AG20443 (cell line): ENCODE measurements around the gene SLX1B.
A peak's percentile ranks its signal among the peaks of the same experiment; 100 is the strongest.
"Not testable (repeated sequence)": the region's sequence is repeated elsewhere in the genome, so short reads cannot be mapped to it uniquely, and the experiment has no call there.

Experiments used
- DNase-seq: peaks from one replicate; pipeline ENCODE4 v3.0.0; 2012; ENCODE audit warnings: low spot score, mixed read lengths

SLX1B gene

DNA sequence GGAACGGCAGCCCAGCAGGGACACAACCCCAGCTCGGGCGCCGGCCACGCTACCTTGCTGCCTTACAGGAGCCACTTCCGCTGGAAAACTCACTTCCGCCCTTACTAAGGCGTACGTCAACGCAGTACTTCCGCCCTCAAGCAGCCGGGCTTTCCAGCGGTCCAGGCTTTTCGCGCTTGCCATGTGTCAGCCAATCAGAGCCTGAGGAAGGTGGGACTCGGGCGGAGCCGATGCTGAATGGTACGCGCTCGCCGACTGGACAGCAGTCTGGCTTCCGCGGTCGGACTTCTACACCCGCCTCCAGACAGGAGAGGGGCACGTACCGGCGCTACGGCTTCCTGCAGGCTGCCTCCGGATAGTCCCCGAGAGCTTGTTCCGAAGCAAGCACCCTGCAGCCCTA is at the start of gene SLX1B, which contains the start of gene BOLA2:
SLX1B (plus strand) TSS at position 265 of the 400 bp plus-strand sequence.
BOLA2 (minus strand) TSS at position 83 of the 400 bp plus-strand sequence. CDS start 98 bp downstream, outside the sequence.
- DNase-seq: not testable (repeated sequence)

DNA sequence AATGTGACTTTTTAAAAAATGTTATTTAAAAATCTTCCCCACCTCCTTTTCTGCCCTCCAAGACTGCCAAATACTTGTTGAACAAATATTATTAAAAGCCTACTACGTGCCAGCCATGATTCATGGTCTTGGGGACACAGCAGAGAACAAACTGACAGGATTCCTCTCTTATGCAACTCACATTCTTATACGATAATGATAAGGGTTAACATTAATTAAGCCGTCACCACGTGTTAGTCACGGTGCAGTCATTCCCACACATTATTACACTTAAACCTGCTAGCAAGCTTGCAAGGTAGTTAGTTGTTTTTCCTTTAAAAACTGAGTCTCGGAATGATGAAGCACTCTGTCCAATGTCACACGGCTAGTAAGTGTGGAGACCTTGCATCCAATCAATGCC is 49.1 kb upstream of the SLX1B start:
- peak; percentile 1 for DNase-seq

DNA sequence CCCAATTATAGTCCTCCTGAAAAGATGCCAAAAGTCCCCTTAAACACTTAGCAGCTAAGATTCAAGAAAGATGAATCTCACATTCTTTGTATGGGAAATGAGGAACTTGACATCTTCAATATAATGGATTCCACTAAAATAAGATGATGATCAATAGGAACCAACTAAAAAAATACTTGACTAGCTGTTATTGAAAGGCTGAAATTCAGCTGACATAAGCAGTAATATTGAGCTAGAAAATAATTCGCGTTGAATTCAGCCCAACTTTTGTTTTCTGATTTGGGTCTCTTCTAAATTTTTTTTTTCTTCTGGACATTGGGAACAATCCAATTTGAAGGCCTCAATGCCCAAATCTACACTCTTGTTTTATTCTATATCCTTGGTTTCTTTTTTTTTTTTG is 30.7 kb upstream of the SLX1B start:
- not testable (repeated sequence) for DNase-seq

DNA sequence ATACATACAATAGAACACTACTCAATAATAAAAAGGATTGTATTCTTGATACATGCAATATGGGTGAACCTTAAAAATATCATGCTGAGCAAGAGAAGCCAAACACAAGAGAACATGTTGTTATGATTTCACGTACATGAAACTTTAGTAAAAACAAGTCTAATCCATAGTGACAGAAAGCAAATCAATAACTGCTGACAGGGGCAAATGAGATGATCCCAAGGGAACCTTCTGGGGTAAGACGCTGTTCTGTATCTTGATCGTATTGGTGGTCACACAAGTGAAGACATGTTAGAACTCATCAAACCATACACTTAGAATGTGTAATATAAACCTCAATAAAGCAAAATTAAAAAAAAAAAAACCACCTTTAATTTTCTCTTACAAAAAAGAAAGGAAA is 28.9 kb upstream of the SLX1B start:
- not testable (repeated sequence) for DNase-seq

DNA sequence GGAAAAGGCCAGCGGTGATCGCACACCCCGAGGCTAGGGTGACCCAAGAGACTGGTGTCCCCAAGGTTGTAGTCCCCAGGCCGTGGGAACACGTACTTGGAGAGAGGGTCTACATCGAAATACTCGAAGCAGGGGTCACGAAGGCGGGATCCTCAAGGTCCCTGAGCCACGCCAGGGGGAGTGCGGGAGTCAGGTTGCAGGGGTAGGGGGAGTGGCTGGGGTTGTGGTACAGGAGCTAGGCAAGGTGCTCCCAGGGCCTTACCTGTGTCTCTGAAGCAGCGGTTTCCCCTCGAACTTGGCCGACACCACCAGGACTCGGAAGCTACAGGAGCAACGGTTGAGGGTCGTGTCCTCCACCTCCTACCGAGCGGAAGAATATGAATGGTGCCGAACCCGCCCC is 579 bp upstream of the SLX1B start:
- DNase-seq: not testable (repeated sequence)

DNA sequence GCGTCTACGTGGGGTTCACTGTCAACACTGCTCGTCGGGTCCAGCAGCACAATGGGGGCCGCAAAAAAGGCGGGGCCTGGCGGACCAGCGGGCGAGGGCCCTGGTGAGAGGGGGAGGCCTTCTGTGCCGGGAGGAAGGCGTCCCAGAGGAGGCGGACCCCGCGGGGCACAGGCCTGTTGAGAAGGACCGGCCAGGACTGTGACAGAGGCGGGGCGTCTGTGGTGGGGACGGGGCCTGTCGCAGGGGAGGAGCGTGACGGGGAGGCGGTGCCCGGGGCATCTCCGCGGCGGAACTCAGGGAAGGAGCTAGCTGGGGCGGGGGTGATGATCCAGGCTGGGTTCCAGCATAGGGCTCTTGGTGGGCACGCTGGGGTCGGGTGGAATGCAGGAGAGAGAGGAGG is 495 bp downstream of the SLX1B start:
- DNase-seq: not testable (repeated sequence)

DNA sequence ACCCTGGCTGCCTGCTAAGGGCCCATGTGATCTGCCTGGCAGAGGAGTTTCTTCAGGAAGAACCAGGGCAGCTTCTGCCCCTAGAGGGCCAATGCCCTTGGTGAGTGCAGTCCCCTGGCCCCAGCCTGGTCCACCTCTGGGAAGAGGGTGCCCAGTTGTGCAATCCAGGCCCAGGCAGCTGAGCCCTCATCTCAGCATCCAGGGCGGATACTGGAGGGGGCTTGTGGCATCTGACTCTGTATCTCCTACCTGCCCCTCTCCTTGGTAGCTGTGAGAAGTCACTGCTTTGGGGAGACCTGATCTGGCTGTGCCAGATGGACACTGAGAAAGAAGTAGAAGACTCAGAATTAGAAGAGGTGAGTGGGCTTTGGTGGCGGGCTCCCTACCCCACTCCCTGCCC is 3.3 kb downstream of the SLX1B start:
- not testable (repeated sequence) for DNase-seq

DNA sequence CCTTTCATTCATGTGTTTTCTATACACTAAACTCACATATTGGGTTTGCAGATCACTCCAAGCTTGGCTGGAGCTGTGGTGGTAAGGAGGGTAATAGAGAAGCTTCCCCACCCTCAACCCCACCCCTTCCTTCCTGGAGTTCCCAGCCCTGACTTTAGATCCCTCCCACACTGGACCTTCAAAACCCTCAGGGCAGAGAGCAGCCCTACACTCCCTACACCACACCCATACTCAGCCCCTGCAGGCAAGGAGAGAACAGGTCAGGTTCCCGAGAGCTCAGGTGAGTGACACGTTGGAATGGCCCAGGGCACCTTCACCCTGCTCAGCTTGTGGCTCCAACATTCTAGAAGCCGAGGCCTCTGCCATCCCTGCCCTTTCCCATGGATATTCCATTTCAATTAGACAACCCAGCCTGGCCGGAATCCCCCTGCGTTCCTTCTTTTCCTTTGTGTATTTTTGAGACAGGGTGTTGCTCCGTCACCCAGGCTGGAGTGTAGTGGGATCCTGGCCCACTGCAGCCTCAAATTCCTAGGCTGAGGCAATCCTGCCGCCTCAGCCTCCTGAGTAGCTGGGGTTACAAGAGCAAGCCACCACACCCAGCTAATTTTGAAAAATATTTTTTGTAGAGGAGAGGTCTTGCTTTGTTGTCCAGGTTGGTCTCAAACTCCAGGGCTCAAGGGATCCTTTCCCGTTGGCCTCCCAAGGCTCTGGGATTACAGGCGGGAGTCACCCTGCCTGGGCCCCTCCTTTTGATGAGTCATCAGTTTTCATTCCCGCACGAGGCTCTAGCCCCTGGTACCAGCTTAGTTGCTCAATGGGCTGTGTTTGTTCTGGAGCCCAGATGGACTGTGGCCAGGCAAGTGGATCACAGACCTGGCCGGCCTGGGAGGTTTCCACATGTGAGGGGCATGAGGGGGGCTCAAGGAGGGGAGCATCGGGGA is 5.6 kb downstream of the SLX1B start, which contains the start of gene SULT1A4:
SULT1A4 (plus strand) TSS at position 208 of the 941 bp plus-strand sequence. CDS start 1,473 bp downstream, outside the sequence.
- DNase-seq: not testable (repeated sequence)

DNA sequence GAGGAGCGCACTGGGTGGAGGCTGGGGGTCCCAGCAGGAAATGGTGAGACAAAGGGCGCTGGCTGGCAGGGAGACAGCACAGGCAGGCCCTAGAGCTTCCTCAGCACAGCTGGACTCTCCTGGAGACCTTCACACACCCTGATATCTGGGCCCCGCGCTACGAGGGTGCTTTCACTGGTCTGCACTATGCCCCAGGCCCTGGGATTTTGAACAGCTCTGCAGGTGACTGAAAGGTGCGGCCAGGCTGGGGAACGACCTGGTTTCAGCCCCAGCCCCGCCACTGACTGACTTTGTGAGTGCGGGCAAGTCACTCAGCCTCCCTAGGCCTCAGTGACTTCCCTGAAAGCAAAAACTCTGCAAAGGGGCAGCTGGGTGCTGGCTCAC is 6.3 kb downstream of the SLX1B start:
- not testable (repeated sequence) for DNase-seq

DNA sequence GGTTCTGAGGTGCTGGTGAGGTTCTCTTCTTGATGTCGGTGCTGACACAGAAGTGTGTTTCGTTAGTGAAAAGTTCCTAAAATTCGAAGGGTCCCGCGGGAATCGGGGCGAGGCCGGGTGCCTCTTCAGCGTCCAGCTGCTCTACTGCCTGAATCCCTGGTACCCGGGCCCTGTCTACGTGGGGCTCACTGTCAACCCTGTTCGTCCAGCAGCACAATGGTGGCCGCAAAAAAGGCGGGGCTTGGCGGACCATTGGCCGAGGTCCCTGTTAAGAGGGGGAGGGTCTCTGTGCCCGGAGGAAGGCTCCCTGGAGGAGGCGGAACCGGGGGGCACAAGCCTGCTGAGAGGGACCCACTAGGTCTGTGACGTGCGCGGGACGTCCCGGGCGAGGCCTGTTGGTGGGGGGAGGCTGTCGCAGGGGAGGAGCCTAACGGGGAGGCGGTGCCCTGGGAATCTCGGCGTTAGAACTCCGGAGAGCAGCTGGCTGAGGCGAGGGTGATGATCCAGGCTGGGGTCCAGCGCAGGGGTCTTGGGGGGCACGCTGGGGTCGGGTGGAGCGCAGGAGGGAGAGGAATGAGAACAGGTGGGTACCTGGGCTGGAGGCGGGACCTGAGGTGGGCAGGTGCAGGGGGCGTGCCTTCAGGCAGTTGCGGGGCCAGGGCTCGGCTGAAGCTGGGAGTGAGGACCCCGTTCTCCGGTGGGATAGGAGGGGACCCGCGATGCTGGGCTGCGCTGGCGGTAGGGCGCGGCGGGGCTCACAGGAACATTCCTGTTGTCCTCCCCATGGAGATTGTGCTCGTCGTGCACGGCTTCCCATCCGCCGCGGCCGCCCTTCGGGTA is 11.9 kb downstream of the SLX1B start:
- not testable (repeated sequence) for DNase-seq

DNA sequence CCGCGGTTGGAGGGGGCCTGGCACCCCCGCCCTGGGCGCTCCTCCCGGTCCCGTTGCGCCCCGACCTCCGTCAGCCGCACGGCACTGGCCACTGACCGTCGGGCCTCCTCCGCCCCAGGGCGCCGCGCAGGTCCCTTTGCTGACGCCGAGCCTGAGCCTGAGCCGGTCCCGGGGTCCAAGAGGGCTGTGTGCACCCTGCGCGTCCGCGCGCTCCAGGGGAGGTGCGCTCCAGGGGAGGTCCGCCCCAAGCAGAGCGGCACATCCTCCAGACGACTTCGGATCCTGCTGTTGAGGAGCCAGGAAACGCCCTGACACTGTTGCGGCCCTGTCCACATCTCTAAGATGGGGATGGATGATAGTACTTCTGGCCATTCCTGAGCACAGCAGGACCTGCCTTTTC is 12.6 kb downstream of the SLX1B start:
- not testable (repeated sequence) for DNase-seq

DNA sequence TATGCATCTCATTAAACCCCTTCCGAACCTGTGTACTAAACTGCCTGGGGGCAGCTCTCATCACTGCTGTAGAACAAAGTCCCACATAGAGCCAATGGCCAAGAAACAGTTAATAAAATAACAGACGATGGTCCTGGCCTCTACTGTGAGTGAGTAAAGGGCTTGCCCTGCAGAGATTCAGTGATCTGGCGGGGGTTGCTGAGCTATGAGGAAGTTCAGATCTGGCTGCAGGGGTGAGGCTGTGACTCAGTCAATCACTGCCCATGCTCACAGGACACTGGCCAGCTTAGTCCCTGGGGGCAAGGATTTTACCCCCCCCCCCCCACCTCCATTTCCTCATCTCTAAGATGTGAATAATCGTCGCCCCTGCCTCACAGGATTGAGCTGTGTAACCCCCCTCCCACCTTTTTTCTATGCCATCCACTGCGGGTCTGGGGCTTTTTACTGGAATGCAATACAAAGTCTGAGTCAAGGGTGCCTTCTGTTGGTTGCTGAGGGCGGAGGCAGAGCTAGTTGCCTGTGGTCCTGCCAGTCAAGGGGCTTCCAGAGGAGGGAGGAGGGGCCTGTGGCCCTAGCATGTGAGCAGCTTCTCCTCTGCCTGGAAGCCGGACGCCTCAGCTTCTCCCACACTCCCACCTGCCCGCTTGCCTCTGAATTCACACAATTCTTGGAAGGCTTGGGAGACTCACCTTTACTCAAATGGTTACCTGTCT is 13.5 kb downstream of the SLX1B start:
- DNase-seq: not testable (repeated sequence)

DNA sequence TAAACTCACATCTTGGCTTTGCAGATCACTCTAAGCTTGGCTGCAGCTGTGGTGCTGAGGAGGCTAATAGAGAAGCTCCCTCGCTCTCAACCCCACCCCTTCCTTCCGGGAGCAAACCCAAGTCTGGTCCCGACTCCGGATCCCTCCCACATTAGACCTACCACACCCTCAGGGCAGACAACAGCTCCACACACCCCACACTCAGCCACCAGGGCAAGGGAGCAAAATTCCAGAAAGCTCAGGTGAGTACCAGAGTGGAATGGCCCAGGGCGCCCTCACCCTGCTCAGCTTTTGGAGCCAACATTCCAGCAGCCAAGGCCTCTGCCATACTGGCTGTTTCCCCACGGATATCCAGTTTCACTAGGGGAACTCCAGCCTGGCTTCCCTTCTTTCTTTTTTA is 15.3 kb downstream of the SLX1B start:
- not testable (repeated sequence) for DNase-seq

DNA sequence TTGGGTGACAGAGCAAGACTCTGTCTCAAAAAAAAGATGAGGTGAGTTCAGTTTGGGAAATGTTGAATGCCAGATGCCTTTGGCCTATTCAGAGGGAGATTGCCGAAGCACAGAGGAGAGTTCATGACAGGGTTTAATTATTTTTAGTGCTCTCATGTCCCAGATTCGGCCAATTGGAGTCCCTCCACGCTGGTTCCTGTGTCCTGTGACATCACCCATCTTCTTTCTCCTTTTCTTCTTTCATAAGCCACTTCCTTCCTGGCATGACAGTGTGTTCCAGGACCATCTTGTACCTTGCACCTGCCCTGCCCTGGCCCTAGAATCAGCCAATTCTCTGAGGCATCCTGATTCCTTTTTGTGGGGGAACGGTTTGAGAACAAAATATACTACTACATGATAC is 17.7 kb downstream of the SLX1B start:
- DNase-seq: not testable (repeated sequence)

DNA sequence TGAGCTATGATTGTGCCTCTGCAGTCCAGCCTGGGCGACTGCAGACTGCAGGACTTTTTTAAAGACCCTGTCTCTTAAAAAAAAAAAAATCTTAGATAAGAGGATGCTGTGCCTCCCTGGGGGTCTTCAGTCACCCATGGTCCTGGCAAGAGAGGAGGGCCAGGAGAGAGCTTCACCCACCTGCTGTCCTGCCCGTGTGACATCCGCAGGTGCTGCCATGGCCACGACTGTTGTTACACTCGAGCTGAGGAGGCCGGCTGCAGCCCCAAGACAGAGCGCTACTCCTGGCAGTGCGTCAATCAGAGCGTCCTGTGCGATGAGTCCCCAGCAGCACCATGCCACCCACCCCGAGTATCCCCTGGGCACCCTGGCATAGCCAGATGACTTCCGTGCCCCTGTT is 27.9 kb downstream of the SLX1B start:
- DNase-seq: not testable (repeated sequence)

DNA sequence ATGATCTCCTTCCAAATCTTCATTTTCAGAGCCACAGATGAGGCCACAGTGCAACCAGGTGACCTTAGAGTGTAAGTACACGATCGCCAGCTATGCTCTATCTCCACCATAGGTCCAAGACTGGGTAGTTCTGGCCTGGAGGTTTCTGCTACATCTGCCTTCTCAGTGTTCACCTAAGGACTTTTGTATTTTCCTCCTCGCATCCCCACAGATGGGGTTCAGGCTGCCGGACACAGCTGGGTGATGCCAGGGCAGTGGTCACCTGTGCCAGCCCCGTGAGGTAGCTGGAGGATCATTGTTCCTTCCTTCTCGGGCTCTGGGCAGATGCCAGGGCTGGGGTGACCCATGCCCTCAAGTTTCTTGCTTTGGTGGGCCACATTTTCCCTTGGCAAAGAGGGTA is 52.0 kb downstream of the SLX1B start, which contains the start of gene NPIPB12:
NPIPB12 (minus strand) TSS at position 101 of the 400 bp plus-strand sequence.
- not testable (repeated sequence) for DNase-seq
